GM06990 (cell line): ENCODE measurements around the gene LPP.

Source experiments
- DNase-seq: peaks from one replicate; pipeline ENCODE4 v3.0.0-alpha.2; 2011; ENCODE audit not compliant: insufficient read length; ENCODE audit errors: extremely low read depth
- H3K27me3 ChIP-seq: replicated peaks from 2 replicates; pipeline ENCODE4 v1.6.0; 2011; ENCODE audit warnings: low read length; ENCODE audit not compliant: control insufficient read depth, insufficient read depth
- H3K36me3 ChIP-seq: 2 replicates; pipeline ENCODE4 v1.5.1; 2011; ENCODE audit warnings: low read length; ENCODE audit not compliant: control insufficient read depth, insufficient read depth
- H3K4me3 ChIP-seq: replicated peaks from 2 replicates; pipeline ENCODE4 v1.5.1; 2011; ENCODE audit warnings: low read depth, mild to moderate bottlenecking, control low read depth, low read length
- CTCF ChIP-seq: IDR thresholded peaks from 2 replicates; pipeline ENCODE4 v1.5.1; 2011; ENCODE audit warnings: low read length, control low read depth, mild to moderate bottlenecking, inconsistent platforms; ENCODE audit not compliant: insufficient read depth, poor library complexity, severe bottlenecking

The LPP gene

GRCh38 chr3:188404124-188404523 is 250.2 kb downstream of the LPP start:
- no peak for TF ChIP-seq CTCF
- no peaks in the 10 kb centered on the region; the same call in 1 of the 2 replicates for H3K27me3 ChIP-seq

DNA sequence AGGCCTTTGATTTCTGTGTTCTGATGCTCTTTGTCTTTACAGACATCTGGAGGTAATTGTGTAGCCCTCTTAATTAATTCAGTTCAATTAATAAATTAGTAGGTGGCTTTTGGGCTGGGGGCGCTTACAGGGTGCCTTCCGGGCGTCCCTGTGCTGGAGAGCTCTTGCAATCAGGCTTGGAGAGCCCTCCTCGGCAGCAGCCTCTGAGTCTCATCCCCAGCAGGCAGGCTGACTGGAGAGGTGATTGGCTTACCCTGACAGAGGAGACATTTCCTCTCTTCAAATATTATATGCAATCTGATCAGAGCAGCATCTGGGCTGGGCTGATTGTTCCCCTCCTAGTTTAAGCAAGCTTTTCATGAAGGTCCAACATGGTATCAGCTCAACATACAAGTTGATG is 250.7 kb downstream of the LPP start:
- DNase-seq = no peak
- no peak for TF ChIP-seq CTCF

More at GRCh38 chr3:188404124-188404523, 250.2 kb downstream of the LPP start:
- no peak for DNase-seq
- Histone ChIP-seq H3K4me3 (no peak overlapping the region), H3K36me3 (no peaks in the 10 kb centered on the region)

DNA sequence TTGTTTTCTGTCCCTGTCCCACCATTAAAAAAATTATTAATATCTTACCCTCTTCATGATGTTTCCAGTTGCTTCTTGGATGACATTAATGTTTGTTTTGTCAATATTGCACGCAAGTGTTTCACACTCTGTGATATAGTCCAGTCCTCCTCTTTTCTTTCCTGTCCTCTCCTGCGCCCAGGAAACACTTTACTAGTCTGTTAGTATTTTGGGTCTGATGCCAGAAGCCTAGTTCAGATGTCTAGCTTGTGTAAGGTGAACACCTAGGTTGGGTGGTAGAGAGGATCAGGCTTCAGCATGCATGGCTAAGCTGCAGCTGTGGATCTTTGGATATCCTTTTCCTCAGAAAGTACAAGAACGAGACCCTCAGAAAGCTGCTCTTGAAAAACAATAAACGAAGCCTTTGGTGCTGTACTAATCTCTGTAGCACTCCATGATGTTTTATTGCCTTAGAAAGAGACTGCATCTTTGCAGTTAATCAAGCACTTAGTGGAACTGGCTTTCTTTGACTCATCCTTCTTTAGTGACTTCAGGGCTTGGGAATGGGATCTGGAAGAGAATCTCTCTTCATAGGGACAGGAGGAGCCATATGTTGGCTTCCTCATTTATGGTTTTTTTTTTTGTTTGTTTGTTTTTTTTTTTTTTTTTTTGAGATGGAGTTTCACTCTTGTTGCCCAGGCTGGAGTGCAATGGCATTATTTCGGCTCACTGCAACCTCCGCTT is 253.4 kb downstream of the LPP start:
- no peak for DNase-seq
- H3K36me3 ChIP-seq = no peaks in the 10 kb centered on the region
- H3K4me3 ChIP-seq = no peak overlapping the region
- no peak for TF ChIP-seq CTCF
- H3K27me3 ChIP-seq = no peaks in the 10 kb centered on the region; the same call in 1 of the 2 replicates

More for the DNA sequence above, 250.7 kb downstream of the LPP start:
- H3K36me3 ChIP-seq = no peaks in the 10 kb centered on the region
- H3K27me3 ChIP-seq = no peaks in the 10 kb centered on the region; the same call in 1 of the 2 replicates
- no peak overlapping the region for H3K4me3 ChIP-seq

DNA sequence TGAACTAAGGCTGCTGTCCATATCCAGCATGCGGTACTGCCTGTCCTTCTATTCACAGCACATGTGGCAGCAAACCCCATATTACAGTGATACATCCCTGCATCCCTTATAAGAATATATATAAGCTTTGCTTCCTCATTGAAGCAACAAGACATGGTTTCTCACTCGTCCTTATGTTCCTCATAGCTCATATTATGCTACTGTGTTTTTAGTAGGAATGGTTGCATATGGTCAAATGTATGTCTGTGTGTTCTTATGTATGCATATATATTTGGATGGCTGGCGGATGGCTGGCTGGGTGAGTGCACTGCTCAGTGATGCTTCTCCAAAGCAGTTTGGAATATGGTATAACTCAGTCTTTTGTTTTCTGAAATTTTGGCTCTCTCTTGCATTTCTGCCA is 254.9 kb downstream of the LPP start:
- DNase-seq = no peak
- Histone ChIP-seq H3K27me3 (peaks cover 2% of the 10 kb centered on the region), H3K4me3 (no peak overlapping the region), H3K36me3 (no peaks in the 10 kb centered on the region)
- no peak for TF ChIP-seq CTCF

GRCh38 chr3:188411750-188412149 is 257.8 kb downstream of the LPP start:
- Histone ChIP-seq H3K27me3 (peaks cover 2% of the 10 kb centered on the region), H3K36me3 (no peaks in the 10 kb centered on the region), H3K4me3 (no peak overlapping the region)
- no peak for DNase-seq
- no peak for TF ChIP-seq CTCF
